RWPE2 (cell line): ENCODE results near the gene TBL1XR1.

Source experiments
- ATAC-seq: fragments of 200-7000 bp; cut with Tn5 transposase; 3 replicates; pipeline ENCODE4 v1.9.1; 2021; ENCODE audit warnings: low read depth
- DNase-seq: peaks from one replicate; pipeline ENCODE4 v3.0.0-alpha.2; 2020; ENCODE audit warnings: low spot score
- H3K27ac ChIP-seq: fragments of 450-650 bp; 2 replicates; pipeline ENCODE4 v1.5.1; 2017; ENCODE audit warnings: mild to moderate bottlenecking; ENCODE audit not compliant: poor library complexity, severe bottlenecking
- H3K27me3 ChIP-seq: fragments of 250-450 bp; sonication (Bioruptor Pico); 2 replicates; pipeline ENCODE4 v1.5.1; 2021; ENCODE audit warnings: mild to moderate bottlenecking, moderate library complexity; ENCODE audit not compliant: insufficient read depth, poor library complexity, severe bottlenecking
- H3K36me3 ChIP-seq: fragments of 250-450 bp; sonication (Bioruptor Pico); 2 replicates; pipeline ENCODE4 v1.5.1; 2020; ENCODE audit warnings: low read depth, mild to moderate bottlenecking, moderate library complexity
- H3K4me1 ChIP-seq: fragments of 250-450 bp; sonication (Bioruptor Pico); 2 replicates; pipeline ENCODE4 v1.5.1; 2021; ENCODE audit warnings: mild to moderate bottlenecking, moderate library complexity; ENCODE audit not compliant: insufficient read depth, poor library complexity, severe bottlenecking
- H3K4me3 ChIP-seq: fragments of 250-450 bp; sonication (Bioruptor Pico); 2 replicates; pipeline ENCODE4 v1.5.1; 2021; ENCODE audit warnings: mild to moderate bottlenecking, moderate library complexity; ENCODE audit not compliant: severe bottlenecking
- H3K9me3 ChIP-seq: fragments of 250-450 bp; sonication (Bioruptor Pico); 2 replicates; pipeline ENCODE4 v1.5.1; 2021; ENCODE audit warnings: mild to moderate bottlenecking, moderate library complexity; ENCODE audit not compliant: severe bottlenecking
- TF ChIP-seq, protein P1 (sequence below): fragments of 450-650 bp; IDR thresholded peaks from one replicate; pipeline ENCODE4 v1.5.1; 2017; ENCODE audit warnings: mild to moderate bottlenecking, moderate library complexity; ENCODE audit not compliant: poor library complexity, severe bottlenecking

Gene TBL1XR1

DNA sequence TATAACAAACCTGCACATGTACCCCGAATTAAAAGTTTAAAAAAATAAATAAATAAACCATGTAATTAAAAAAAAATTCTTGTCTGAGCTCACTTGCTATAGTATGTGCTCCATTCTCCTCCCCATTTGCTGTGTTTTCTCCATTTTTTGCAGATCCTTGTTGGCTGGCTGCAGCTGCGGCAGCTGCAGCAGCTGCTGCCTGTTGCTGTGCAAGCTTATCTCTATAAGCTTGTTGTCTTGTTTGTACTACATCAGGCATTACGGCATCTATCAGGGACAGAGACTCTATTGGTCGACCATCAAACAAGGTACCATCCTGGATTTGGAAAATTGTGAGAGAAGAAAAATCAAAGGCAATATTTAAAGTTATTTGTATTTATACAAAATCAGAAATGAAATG is 145.9 kb downstream of the TBL1XR1 start:
- Histone ChIP-seq H3K4me1 (peaks cover 13% of the 10 kb centered on the region), H3K27me3 (no peaks in the 10 kb centered on the region), H3K36me3 (peaks cover 60% of the 10 kb centered on the region), H3K9me3 (no peaks in the 10 kb centered on the region), H3K27ac (peak overlapping the region; percentile 12), H3K4me3 (no peak overlapping the region)
- DNase-seq (no peak), ATAC-seq (no peak)
- TF ChIP-seq, protein P1, sequence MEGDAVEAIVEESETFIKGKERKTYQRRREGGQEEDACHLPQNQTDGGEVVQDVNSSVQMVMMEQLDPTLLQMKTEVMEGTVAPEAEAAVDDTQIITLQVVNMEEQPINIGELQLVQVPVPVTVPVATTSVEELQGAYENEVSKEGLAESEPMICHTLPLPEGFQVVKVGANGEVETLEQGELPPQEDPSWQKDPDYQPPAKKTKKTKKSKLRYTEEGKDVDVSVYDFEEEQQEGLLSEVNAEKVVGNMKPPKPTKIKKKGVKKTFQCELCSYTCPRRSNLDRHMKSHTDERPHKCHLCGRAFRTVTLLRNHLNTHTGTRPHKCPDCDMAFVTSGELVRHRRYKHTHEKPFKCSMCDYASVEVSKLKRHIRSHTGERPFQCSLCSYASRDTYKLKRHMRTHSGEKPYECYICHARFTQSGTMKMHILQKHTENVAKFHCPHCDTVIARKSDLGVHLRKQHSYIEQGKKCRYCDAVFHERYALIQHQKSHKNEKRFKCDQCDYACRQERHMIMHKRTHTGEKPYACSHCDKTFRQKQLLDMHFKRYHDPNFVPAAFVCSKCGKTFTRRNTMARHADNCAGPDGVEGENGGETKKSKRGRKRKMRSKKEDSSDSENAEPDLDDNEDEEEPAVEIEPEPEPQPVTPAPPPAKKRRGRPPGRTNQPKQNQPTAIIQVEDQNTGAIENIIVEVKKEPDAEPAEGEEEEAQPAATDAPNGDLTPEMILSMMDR = no peak

DNA sequence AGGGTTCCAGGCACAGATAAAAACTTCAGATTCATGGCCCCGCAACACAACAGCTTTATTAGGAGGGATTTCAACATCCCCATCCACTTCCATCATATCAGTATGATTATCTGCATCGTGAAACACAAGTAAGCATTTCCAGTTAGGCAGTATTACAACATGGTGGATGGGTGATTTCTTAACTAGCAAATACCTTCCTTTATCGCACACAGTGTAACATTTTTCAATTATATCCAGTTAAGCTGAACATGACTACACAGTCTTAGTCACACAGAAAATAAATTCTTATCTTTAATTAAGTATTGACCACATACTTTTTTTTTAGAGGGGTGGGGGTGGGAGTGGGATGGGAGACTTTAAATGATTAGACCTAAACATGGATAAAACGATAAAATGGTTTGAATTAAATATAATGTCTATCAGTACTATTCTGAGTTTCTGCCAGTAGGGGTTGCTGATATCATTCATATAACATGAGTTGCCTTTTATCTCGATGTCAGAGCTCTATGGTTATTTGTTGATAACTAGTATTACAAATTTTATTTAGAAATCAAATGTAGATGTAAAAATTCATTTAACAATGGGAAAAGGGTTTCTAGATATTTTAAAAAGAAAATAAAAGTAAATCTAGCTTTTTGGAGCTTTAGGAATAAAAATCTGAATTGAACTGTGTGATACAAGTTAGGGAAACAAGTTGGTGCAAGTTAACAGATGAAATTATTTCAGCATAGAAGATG is 146.6 kb downstream of the TBL1XR1 start:
- no peaks in the 10 kb centered on the region for H3K9me3 ChIP-seq
- H3K4me3 ChIP-seq = no peak overlapping the region
- peak overlapping the region; percentile 12 for H3K27ac ChIP-seq
- TF ChIP-seq, protein P1 = peak; percentile 73
- no peaks in the 10 kb centered on the region for H3K27me3 ChIP-seq
- peak; percentile 62; the same call in 1 of the 3 replicates for ATAC-seq
- no peak for DNase-seq
- peaks cover 9% of the 10 kb centered on the region for H3K4me1 ChIP-seq
- peaks cover 68% of the 10 kb centered on the region for H3K36me3 ChIP-seq

DNA sequence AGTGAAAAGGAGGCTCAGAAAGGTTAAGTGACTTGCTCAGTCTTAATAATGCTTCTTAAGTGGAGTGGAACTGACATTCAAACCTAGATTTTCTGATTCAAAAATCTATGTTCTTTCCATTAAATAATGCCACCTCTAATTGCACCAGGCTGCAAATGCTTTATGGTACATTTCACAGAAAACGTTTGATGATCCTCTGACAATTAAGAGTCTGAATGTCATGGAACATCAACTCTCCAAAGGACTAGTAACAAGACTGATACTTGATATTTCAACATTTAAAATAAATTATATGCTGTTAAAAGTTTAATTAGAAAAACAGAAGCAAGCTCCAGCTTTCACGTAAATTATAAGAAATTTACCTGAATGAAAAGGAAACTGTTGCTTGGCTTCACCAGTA is 151.5 kb downstream of the TBL1XR1 start:
- ATAC-seq (no peak), DNase-seq (no peak)
- TF ChIP-seq, protein P1 = no peak
- H3K4me3 ChIP-seq = no peak overlapping the region
- H3K9me3 ChIP-seq = peaks cover 8% of the 10 kb centered on the region
- no peak overlapping the region for H3K27ac ChIP-seq
- H3K36me3 ChIP-seq = peaks cover 89% of the 10 kb centered on the region
- peaks cover 4% of the 10 kb centered on the region for H3K4me1 ChIP-seq
- no peaks in the 10 kb centered on the region for H3K27me3 ChIP-seq

DNA sequence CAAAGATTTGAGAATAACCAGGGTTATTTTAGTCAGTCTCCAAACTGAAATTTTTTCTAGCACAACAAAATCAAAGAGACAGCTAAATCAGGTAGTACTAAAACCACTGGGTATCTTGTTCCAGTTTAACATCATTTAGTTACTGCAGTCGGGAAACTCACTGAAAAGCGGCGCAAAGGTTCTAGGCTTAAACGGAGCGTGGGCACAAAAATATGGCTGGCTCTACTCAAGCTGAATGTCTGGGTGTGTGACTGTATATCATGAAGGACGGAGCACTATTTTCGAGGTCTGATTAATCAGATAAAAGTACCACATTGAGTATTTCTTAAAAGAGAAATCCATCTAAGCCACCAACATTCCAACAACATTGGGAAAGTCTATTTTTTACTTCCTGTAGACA is 152.1 kb downstream of the TBL1XR1 start:
- TF ChIP-seq, protein P1 = no peak
- no peak for ATAC-seq
- Histone ChIP-seq H3K9me3 (peaks cover 8% of the 10 kb centered on the region), H3K27ac (no peak overlapping the region), H3K4me3 (no peak overlapping the region), H3K4me1 (peaks cover 10% of the 10 kb centered on the region), H3K27me3 (no peaks in the 10 kb centered on the region), H3K36me3 (peaks cover 88% of the 10 kb centered on the region)
- DNase-seq = no peak

DNA sequence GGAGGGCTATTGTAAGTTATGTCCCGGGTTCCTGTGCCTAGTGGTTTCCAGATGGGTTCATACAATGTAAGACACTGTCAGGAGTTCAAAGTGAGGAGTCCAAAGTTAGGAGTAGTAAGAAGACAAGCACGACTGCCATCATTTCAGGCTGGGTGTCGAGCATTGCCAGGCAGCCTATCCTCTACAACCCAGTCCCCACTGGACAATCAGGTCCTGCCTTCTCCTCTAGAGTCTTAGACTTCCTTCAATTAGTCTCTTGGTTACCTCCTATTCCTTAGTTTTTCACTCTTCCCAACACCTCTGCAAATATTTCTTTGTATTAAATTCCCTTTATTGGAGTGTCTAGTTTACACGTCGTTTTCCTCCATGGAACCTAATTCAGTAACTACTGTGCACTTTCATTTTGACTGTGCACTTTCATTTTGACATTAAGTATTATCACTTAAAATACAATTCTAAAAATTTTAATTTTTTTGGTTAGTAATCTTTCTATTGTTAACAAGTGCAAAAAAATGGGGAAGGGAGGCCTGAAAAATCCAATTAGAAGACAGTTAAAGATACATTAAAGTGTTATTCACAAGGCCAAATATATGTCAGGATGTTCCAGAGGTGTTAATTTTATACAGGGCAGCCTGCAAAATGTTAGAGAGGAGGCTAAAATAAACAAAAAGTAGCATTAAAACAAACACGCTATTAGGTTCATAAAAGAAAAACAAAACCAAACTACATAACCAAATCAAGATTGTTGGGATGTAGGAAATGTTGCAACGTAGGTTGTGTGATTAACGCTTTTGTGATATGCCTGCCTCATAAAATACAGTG is 155.3 kb downstream of the TBL1XR1 start:
- Histone ChIP-seq H3K36me3 (peaks cover 85% of the 10 kb centered on the region), H3K9me3 (peaks cover 8% of the 10 kb centered on the region), H3K4me3 (no peak overlapping the region), H3K4me1 (peaks cover 14% of the 10 kb centered on the region), H3K27ac (no peak overlapping the region), H3K27me3 (no peaks in the 10 kb centered on the region)
- TF ChIP-seq, protein P1 = no peak
- DNase-seq (no peak), ATAC-seq (no peak)
